ENCODE data around the gene CUX1.

The CUX1 gene

GRCh38 chr7:102085218-102085772, 267.9 kb downstream of the CUX1 start:
- peaks cover 0 to 6% of the 10 kb centered on the region in 2 donors for H3K9me3 ChIP-seq (ENCODE audit: control insufficient read depth in 1 of 2, low read length in 2 of 2)
- H3K27me3 ChIP-seq (ENCODE audit: low read depth, low read length): no peaks in the 10 kb centered on the region
- no peak overlapping the region for H3K4me3 ChIP-seq (ENCODE audit: low read depth in 1 of 2, low read length in 2 of 2)
- H3K27ac ChIP-seq (ENCODE audit: low read length): no peak overlapping the region
- no peaks in the 10 kb centered on the region for H3K4me1 ChIP-seq (ENCODE audit: control insufficient read depth in 1 of 2, insufficient read depth in 2 of 2, low read length in 2 of 2)
- H3K36me3 ChIP-seq (ENCODE audit: control insufficient read depth in 1 of 2, insufficient read depth in 2 of 2, low read length in 2 of 2): peaks cover 0 to 3% of the 10 kb centered on the region in 2 donors

- H3K27me3 ChIP-seq (ENCODE audit: low read depth, low read length): no peaks in the 10 kb centered on the region
Observed at GRCh38 chr7:102089175-102090098, 272.0 kb downstream of the CUX1 start.

DNA sequence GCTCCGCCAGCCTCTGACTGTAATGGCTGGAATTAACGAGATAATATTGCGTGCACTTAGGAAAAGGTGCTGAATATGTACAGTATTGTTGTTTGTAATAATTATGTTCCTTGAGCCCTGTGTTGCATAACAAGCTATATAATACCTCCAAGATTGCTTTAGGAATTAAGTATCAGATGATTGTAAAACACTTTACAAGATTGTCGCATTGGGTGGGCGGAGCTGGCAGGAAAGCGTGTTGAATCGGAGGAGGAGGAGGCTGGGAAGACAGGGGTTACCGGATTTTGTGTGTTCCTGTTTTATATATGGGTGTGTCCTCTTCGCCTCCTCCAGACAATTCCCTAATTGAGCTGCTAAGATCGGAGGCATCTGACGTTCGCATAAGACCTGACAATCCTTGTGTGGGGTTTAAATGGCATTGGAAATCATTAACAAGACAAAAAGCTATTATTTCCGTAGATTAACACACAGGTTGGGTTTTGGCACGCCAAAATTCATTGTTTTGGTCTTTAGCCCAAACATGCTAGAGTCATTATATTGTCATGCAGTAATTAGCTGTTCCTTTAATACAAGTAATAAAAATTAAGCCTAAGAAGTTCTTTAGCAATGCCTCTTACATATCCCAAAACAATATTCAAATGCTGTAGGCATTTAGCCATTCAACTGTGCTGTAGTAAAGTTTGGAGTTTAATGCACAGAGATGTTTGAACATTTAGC, 276.3 kb downstream of the CUX1 start:
- H3K27ac ChIP-seq (ENCODE audit: low read length): no peak overlapping the region
- no peaks in the 10 kb centered on the region for H3K27me3 ChIP-seq (ENCODE audit: low read depth, low read length)

More at GRCh38 chr7:102089175-102090098, 272.0 kb downstream of the CUX1 start:
- no peaks in the 10 kb centered on the region for H3K36me3 ChIP-seq (ENCODE audit: control insufficient read depth in 1 of 2, insufficient read depth in 2 of 2, low read length in 2 of 2)
- peaks cover 0 to 6% of the 10 kb centered on the region in 2 donors for H3K9me3 ChIP-seq (ENCODE audit: control insufficient read depth in 1 of 2, low read length in 2 of 2)
- H3K4me1 ChIP-seq (ENCODE audit: control insufficient read depth in 1 of 2, insufficient read depth in 2 of 2, low read length in 2 of 2): peaks cover 0 to 3% of the 10 kb centered on the region in 2 donors
- no peak overlapping the region for H3K27ac ChIP-seq (ENCODE audit: low read length)
- H3K4me3 ChIP-seq (ENCODE audit: low read depth in 1 of 2, low read length in 2 of 2): no peak overlapping the region

DNA sequence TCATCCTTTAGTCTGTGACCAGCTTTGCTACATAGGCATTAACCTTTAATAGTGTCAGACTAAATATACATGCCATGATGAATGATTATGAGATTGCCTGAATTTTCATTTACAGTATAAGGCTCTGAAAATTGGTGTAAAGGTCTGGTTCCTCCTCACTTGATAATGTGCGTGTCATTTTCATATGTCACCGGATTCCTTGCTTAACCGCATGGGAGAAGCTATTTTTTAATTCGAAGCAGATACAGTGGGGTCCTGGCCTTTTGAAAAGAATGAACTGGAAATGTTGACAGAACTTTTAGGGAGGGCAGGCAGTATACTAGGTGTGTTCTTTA, 276.9 kb downstream of the CUX1 start:
- Histone ChIP-seq H3K36me3 (ENCODE audit: control insufficient read depth in 1 of 2, insufficient read depth in 2 of 2, low read length in 2 of 2) (peaks cover 0 to 7% of the 10 kb centered on the region in 2 donors), H3K9me3 (ENCODE audit: control insufficient read depth in 1 of 2, low read length in 2 of 2) (peaks cover 0 to 3% of the 10 kb centered on the region in 2 donors), H3K27ac (ENCODE audit: low read length) (no peak overlapping the region), H3K4me1 (ENCODE audit: control insufficient read depth in 1 of 2, insufficient read depth in 2 of 2, low read length in 2 of 2) (peaks cover 0 to 3% of the 10 kb centered on the region in 2 donors), H3K4me3 (ENCODE audit: low read depth in 1 of 2, low read length in 2 of 2) (no peak overlapping the region), H3K27me3 (ENCODE audit: low read depth, low read length) (no peaks in the 10 kb centered on the region)

More for the DNA sequence above, 276.3 kb downstream of the CUX1 start:
- H3K36me3 ChIP-seq (ENCODE audit: control insufficient read depth in 1 of 2, insufficient read depth in 2 of 2, low read length in 2 of 2): peaks cover 0 to 7% of the 10 kb centered on the region in 2 donors
- peaks cover 0 to 6% of the 10 kb centered on the region in 2 donors for H3K9me3 ChIP-seq (ENCODE audit: control insufficient read depth in 1 of 2, low read length in 2 of 2)
- no peak overlapping the region for H3K4me3 ChIP-seq (ENCODE audit: low read depth in 1 of 2, low read length in 2 of 2)
- peaks cover 0 to 3% of the 10 kb centered on the region in 2 donors for H3K4me1 ChIP-seq (ENCODE audit: control insufficient read depth in 1 of 2, insufficient read depth in 2 of 2, low read length in 2 of 2)

DNA sequence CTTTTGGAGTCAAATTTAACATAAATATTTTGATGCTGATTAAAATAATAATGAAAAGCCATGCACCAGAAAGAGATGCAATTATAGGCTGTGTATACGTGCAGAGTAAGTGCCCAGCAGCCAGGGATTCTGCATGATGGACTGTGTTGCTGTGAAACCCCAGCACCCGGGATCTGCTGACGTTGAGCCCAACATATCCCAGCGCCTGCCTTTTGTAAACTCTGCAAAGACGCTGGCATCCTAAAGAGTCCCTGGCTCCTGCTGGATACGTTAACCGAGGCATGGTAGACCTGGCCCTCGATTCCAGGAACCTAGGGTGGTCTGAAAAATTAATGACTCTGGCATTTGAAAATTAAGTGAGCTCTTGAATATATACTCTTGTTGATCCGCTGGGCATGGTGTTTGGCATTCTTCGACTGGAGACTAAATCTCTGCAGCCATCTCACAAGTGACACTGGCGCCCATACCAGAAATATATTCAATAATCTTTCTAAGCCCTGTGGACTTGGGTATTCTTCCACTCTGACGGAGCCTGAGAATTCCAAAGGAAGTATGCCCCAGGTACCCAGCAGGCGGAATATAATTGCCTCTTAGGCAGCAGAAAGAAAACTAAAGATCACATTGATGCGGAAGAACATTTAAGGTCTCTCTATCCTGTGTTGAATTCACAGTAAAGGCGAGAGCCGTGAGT, 278.0 kb downstream of the CUX1 start:
- Histone ChIP-seq H3K4me3 (ENCODE audit: low read depth in 1 of 2, low read length in 2 of 2) (no peak overlapping the region), H3K27ac (ENCODE audit: low read length) (no peak overlapping the region), H3K4me1 (ENCODE audit: control insufficient read depth in 1 of 2, insufficient read depth in 2 of 2, low read length in 2 of 2) (peaks cover 0 to 3% of the 10 kb centered on the region in 2 donors), H3K9me3 (ENCODE audit: control insufficient read depth in 1 of 2, low read length in 2 of 2) (no peaks in the 10 kb centered on the region), H3K27me3 (ENCODE audit: low read depth, low read length) (no peaks in the 10 kb centered on the region), H3K36me3 (ENCODE audit: control insufficient read depth in 1 of 2, insufficient read depth in 2 of 2, low read length in 2 of 2) (peaks cover 0 to 7% of the 10 kb centered on the region in 2 donors)

GRCh38 chr7:102096012-102096332, 278.5 kb downstream of the CUX1 start:
- H3K27me3 ChIP-seq (ENCODE audit: low read depth, low read length): no peaks in the 10 kb centered on the region
- H3K4me3 ChIP-seq (ENCODE audit: low read depth in 1 of 2, low read length in 2 of 2): no peak overlapping the region
- H3K4me1 ChIP-seq (ENCODE audit: control insufficient read depth in 1 of 2, insufficient read depth in 2 of 2, low read length in 2 of 2): peaks cover 0 to 3% of the 10 kb centered on the region in 2 donors
- no peak overlapping the region for H3K27ac ChIP-seq (ENCODE audit: low read length)
- peaks cover 0 to 8% of the 10 kb centered on the region in 2 donors for H3K36me3 ChIP-seq (ENCODE audit: control insufficient read depth in 1 of 2, insufficient read depth in 2 of 2, low read length in 2 of 2)
- no peaks in the 10 kb centered on the region for H3K9me3 ChIP-seq (ENCODE audit: control insufficient read depth in 1 of 2, low read length in 2 of 2)

DNA sequence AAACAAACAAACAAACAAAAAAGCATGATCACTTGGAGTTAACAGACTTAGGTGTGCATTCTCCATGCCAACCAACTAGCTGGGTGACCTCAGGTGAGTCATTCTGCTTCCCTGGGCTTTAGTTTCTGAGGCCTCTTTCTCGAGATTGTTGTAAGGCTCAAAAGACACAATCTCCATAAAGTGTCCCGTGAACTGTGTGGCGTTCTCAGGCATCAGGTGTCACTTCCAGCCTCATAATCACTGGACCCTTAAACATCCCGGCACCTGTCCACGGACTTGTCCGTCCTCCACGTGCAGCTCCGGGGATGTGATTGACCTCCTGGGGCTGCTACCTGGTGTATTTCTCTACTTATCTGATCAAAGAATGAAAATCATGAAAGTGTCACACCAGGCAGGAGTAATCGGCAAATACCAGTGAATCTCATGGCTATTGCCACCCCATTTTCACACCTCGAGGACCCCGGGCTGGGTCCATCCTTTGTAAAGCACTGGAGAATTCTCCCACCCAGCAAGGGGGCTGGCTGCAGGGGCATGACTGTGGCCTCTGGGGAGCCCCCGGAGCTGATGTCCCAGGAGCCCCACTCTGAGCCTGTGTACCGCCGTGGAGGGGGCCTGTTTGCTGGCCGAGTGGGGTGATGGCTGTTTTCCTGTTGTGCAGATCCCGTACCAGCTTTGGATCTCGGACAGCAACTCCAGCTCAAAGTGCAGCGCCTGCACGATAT, 279.4 kb downstream of the CUX1 start:
- H3K9me3 ChIP-seq (ENCODE audit: control insufficient read depth in 1 of 2, low read length in 2 of 2): no peaks in the 10 kb centered on the region
- no peaks in the 10 kb centered on the region for H3K27me3 ChIP-seq (ENCODE audit: low read depth, low read length)
- H3K27ac ChIP-seq (ENCODE audit: low read length): no peak overlapping the region

GRCh38 chr7:102097601-102098161, 280.3 kb downstream of the CUX1 start:
- H3K27me3 ChIP-seq (ENCODE audit: low read depth, low read length): no peaks in the 10 kb centered on the region
- no peak overlapping the region for H3K27ac ChIP-seq (ENCODE audit: low read length)
- H3K9me3 ChIP-seq (ENCODE audit: control insufficient read depth in 1 of 2, low read length in 2 of 2): no peaks in the 10 kb centered on the region
- no peak overlapping the region for H3K4me3 ChIP-seq (ENCODE audit: low read depth in 1 of 2, low read length in 2 of 2)
- peaks cover 0 to 20% of the 10 kb centered on the region in 2 donors for H3K36me3 ChIP-seq (ENCODE audit: control insufficient read depth in 1 of 2, insufficient read depth in 2 of 2, low read length in 2 of 2)
- H3K4me1 ChIP-seq (ENCODE audit: control insufficient read depth in 1 of 2, insufficient read depth in 2 of 2, low read length in 2 of 2): peaks cover 0 to 3% of the 10 kb centered on the region in 2 donors

More for the DNA sequence above, 279.4 kb downstream of the CUX1 start:
- no peak overlapping the region for H3K4me3 ChIP-seq (ENCODE audit: low read depth in 1 of 2, low read length in 2 of 2)
- H3K36me3 ChIP-seq (ENCODE audit: control insufficient read depth in 1 of 2, insufficient read depth in 2 of 2, low read length in 2 of 2): peaks cover 0 to 14% of the 10 kb centered on the region in 2 donors
- peaks cover 0 to 3% of the 10 kb centered on the region in 2 donors for H3K4me1 ChIP-seq (ENCODE audit: control insufficient read depth in 1 of 2, insufficient read depth in 2 of 2, low read length in 2 of 2)

DNA sequence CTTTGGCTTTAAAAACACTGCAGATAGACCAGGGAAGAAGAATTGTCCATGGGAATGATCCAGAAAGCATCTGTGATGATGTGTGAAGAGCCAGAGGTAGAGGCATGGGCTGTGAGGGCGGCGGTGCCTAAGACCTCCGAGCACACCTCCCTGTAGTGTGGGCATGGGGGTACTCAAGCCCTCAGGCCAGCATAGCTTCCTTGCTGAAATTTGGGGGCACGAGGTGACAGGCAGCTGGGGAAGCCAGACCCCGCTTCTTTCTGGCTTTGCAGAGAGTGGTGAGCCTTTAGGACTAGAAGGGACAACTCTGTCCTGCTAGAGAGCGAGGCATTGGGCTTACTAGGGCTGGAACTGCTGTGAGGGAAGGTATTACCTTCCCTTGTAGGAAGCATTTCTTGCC, 281.6 kb downstream of the CUX1 start:
- no peaks in the 10 kb centered on the region for H3K9me3 ChIP-seq (ENCODE audit: control insufficient read depth in 1 of 2, low read length in 2 of 2)

DNA sequence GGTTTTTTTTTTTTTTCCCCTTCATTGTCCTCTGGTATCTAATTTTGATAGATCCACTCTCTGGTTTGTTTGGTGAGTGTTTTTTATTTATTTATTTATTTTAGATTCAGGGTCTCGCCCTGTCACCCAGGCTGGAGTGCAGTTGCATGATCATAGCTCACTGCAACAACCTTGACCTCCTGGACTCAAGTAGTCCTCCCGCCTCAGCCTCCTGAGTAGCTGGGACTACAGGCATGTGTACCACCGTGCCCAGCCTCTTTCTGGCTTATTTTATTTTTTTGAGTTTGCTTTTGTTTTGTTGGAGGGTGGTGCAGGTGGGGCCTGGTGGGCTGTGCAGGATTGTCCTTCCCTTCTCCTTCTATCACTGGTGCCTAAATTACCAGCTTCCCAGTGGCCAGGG, 282.0 kb downstream of the CUX1 start:
- no peak overlapping the region for H3K4me3 ChIP-seq (ENCODE audit: low read depth in 1 of 2, low read length in 2 of 2)
- H3K4me1 ChIP-seq (ENCODE audit: control insufficient read depth in 1 of 2, insufficient read depth in 2 of 2, low read length in 2 of 2): no peaks in the 10 kb centered on the region
- peaks cover 0 to 27% of the 10 kb centered on the region in 2 donors for H3K36me3 ChIP-seq (ENCODE audit: control insufficient read depth in 1 of 2, insufficient read depth in 2 of 2, low read length in 2 of 2)
- no peaks in the 10 kb centered on the region for H3K27me3 ChIP-seq (ENCODE audit: low read depth, low read length)
- no peaks in the 10 kb centered on the region for H3K9me3 ChIP-seq (ENCODE audit: control insufficient read depth in 1 of 2, low read length in 2 of 2)
- H3K27ac ChIP-seq (ENCODE audit: low read length): no peak overlapping the region

More for the DNA sequence above, 281.6 kb downstream of the CUX1 start:
- Histone ChIP-seq H3K27ac (ENCODE audit: low read length) (no peak overlapping the region), H3K4me1 (ENCODE audit: control insufficient read depth in 1 of 2, insufficient read depth in 2 of 2, low read length in 2 of 2) (no peaks in the 10 kb centered on the region), H3K27me3 (ENCODE audit: low read depth, low read length) (no peaks in the 10 kb centered on the region), H3K4me3 (ENCODE audit: low read depth in 1 of 2, low read length in 2 of 2) (no peak overlapping the region), H3K36me3 (ENCODE audit: control insufficient read depth in 1 of 2, insufficient read depth in 2 of 2, low read length in 2 of 2) (peaks cover 0 to 27% of the 10 kb centered on the region in 2 donors)

All from muscle layer of duodenum (tissue), 2 donors.